GM21717 (cell line): Measurements from ENCODE around the gene SLC9A9.

Experiments
- ATAC-seq: cut with Tn5 transposase; IDR thresholded peaks from one replicate; pipeline ENCODE4 v1.9.1; 2021; ENCODE audit warnings: mild to moderate bottlenecking, moderate library complexity; ENCODE audit not compliant: unreplicated experiment

The SLC9A9 gene

GRCh38 chr3:143236226-143236964 lies 611.9 kb downstream of the SLC9A9 start:
- ATAC-seq: no peak

- no peak for ATAC-seq
Measured at GRCh38 chr3:143235614-143236204, 612.6 kb downstream of the SLC9A9 start.

GRCh38 chr3:143234526-143234925 lies 613.7 kb downstream of the SLC9A9 start:
- ATAC-seq: no peak

GRCh38 chr3:143232981-143233380 lies 615.3 kb downstream of the SLC9A9 start:
- ATAC-seq: no peak

- ATAC-seq: no peak
Measured at GRCh38 chr3:143228405-143228804, 619.9 kb downstream of the SLC9A9 start.

- ATAC-seq: no peak
Measured at GRCh38 chr3:143226678-143227291, 621.5 kb downstream of the SLC9A9 start.

- ATAC-seq: no peak
Measured at GRCh38 chr3:143224716-143225115, 623.6 kb downstream of the SLC9A9 start.

GRCh38 chr3:143222981-143223380 lies 625.3 kb downstream of the SLC9A9 start:
- no peak for ATAC-seq

- no peak for ATAC-seq
Measured at GRCh38 chr3:143222505-143222904, 625.8 kb downstream of the SLC9A9 start.

- no peak for ATAC-seq
Measured at GRCh38 chr3:143221446-143221845, 626.8 kb downstream of the SLC9A9 start.

- no peak for ATAC-seq
Measured at GRCh38 chr3:143220741-143221140, 627.5 kb downstream of the SLC9A9 start.

- no peak for ATAC-seq
Measured at GRCh38 chr3:143218166-143218835, 630.0 kb downstream of the SLC9A9 start.

- ATAC-seq: no peak
Measured at GRCh38 chr3:143217283-143217682, 631.0 kb downstream of the SLC9A9 start.

- no peak for ATAC-seq
Measured at GRCh38 chr3:143216709-143217182, 631.5 kb downstream of the SLC9A9 start.
